GM18907 (cell line): ENCODE measurements around the gene TFIP11.
A peak's percentile ranks its signal among the peaks of the same experiment; 100 is the strongest.

Experiments
- ATAC-seq: cut with Tn5 transposase; IDR thresholded peaks from one replicate; pipeline ENCODE4 v1.9.1; 2021; ENCODE audit warnings: mild to moderate bottlenecking, moderate library complexity; ENCODE audit not compliant: unreplicated experiment

TFIP11 gene

GRCh38 chr22:26512149-26512793 is at the start of gene TFIP11:
Gene TFIP11, minus strand, starts transcription at chr22:26512473. Its CDS starts 2,201 bp downstream, at chr22:26510272.
- ATAC-seq = peak; percentile 84

- no peak for ATAC-seq
Measured at GRCh38 chr22:26561756-26562417, 49.6 kb upstream of the TFIP11 start.

GRCh38 chr22:26559961-26560575 is 47.8 kb upstream of the TFIP11 start:
- ATAC-seq = no peak

- no peak for ATAC-seq
Measured at GRCh38 chr22:26558248-26558895, 46.1 kb upstream of the TFIP11 start.

GRCh38 chr22:26556904-26557303 is 44.6 kb upstream of the TFIP11 start:
- no peak for ATAC-seq

- no peak for ATAC-seq
Measured at GRCh38 chr22:26555478-26555877, 43.2 kb upstream of the TFIP11 start.

DNA sequence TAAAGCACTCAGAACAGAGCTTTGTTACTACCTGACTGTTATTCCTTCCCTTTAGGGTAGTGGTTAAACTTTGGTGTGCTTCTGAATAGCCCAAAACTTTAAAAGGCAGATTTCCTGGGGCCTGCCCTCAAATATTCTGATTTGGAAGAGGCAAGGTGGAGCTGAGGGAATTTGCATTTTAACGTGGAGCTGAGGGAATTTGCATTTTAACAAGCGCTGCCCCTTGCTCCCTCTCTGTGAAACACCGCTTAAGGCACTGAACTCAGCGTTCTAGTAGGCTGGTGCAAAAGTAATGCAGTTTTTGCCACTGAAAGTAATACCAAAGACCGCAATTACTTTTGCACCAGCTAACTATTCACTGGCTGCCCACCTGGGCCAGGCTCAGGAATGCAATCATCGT is 42.7 kb upstream of the TFIP11 start:
- ATAC-seq = no peak

- no peak for ATAC-seq
Measured at GRCh38 chr22:26553056-26553752, 40.9 kb upstream of the TFIP11 start.

GRCh38 chr22:26552466-26552865 is 40.2 kb upstream of the TFIP11 start:
- ATAC-seq = no peak

DNA sequence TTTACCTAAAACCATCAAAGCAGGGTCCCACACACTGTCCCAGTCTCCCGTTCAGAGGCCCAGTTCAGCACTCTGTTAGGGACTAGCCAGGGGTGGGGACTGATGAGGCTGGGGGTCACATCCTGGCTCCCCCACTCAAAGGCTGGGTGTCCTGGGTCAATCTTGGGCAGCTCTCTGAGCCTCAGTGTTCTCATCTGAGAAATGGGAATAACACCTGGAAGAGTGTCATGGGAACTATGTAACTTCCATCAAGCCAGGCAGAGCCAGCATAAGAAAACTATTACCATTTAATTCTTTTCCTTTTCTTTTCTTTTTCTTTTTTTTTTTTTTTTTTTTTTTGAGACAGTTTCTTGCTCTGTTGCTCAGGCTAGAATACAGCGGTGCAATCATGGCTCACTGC is 39.3 kb upstream of the TFIP11 start:
- ATAC-seq = no peak

GRCh38 chr22:26550498-26551033 is 38.3 kb upstream of the TFIP11 start:
- no peak for ATAC-seq

GRCh38 chr22:26549902-26550497 is 37.7 kb upstream of the TFIP11 start:
- no peak for ATAC-seq

DNA sequence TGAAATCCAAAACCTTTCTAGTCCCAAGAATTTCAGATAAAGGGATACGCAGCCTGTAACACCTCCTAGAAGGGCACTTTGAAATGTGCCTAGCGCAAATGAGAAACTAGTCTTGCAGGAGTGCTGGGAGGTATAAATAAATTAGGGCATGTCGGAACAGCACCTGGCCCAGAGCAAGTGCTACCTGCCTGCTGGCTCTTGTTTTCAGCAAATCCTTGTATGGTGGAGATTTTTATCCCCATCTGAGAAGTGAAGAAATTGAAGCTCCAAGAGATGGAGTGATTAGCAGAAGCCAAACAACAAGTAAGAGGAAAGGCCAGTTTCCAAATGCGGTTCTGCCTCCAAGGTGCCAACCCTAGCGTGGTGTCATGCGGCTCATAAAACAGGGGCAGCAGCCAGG is 36.7 kb upstream of the TFIP11 start:
- no peak for ATAC-seq

GRCh38 chr22:26548303-26548702 is 36.0 kb upstream of the TFIP11 start:
- ATAC-seq = no peak

GRCh38 chr22:26547837-26548236 is 35.6 kb upstream of the TFIP11 start:
- no peak for ATAC-seq

GRCh38 chr22:26547426-26547825 is 35.2 kb upstream of the TFIP11 start:
- ATAC-seq = no peak

GRCh38 chr22:26546282-26546681 is 34.0 kb upstream of the TFIP11 start:
- no peak for ATAC-seq

GRCh38 chr22:26545827-26546226 is 33.6 kb upstream of the TFIP11 start:
- ATAC-seq = no peak

GRCh38 chr22:26545385-26545784 is 33.1 kb upstream of the TFIP11 start:
- ATAC-seq = no peak

- ATAC-seq = no peak
Measured at GRCh38 chr22:26544489-26544888, 32.2 kb upstream of the TFIP11 start.

DNA sequence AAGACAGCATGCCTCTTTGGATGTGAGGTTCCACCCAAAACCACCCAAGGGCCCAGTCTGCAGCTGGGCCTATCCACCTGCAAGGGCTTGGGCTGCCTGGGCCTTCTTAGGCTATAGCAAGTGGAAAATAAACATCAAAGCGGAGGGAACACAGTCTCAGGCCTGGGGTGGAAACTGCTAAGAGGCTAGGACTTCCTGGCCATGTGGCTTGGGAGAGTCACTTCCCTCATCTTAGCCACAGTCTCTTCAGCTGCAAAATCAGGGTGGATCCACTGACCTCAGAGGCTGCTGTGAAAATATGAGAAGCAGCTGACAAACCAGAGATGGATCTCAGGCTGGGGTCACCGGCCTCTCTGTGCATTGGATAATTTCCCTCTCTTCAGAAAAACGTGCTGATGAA is 30.6 kb upstream of the TFIP11 start:
- ATAC-seq = no peak
